Renal cortex interstitium (tissue), 15 donors: ENCODE measurements around the gene PRX. TPM values are rescaled to one million over a fixed set of nuclear protein-coding genes. Genes with fewer than 3 reads are reported as not detected.
"Not testable (repeated sequence)": the region's sequence is repeated elsewhere in the genome, so short reads cannot be mapped to it uniquely, and the experiment has no call there.

Experiments used
- DNase-seq, 11 donors: peaks; one replicate each; pipeline ENCODE4 v3.0.0-alpha.2; 2013; ENCODE audit warnings: low read depth in 9 of 11, low spot score in 4 of 11; ENCODE audit errors: extremely low read depth in 1 of 11
- long read RNA-seq, 16 experiments: transcript quantifications; one replicate each; lab custom pipeline, GENCODE V29; 2026
- polyA plus RNA-seq, 3 donors: library from polyadenylated mRNA; unstranded; fragments of 120-200 nt; gene quantifications; one replicate each; pipeline ENCODE4 v1.2.1, GENCODE V29; 2013; ENCODE audit not compliant: insufficient read length in 3 of 3

The PRX gene, protein sequence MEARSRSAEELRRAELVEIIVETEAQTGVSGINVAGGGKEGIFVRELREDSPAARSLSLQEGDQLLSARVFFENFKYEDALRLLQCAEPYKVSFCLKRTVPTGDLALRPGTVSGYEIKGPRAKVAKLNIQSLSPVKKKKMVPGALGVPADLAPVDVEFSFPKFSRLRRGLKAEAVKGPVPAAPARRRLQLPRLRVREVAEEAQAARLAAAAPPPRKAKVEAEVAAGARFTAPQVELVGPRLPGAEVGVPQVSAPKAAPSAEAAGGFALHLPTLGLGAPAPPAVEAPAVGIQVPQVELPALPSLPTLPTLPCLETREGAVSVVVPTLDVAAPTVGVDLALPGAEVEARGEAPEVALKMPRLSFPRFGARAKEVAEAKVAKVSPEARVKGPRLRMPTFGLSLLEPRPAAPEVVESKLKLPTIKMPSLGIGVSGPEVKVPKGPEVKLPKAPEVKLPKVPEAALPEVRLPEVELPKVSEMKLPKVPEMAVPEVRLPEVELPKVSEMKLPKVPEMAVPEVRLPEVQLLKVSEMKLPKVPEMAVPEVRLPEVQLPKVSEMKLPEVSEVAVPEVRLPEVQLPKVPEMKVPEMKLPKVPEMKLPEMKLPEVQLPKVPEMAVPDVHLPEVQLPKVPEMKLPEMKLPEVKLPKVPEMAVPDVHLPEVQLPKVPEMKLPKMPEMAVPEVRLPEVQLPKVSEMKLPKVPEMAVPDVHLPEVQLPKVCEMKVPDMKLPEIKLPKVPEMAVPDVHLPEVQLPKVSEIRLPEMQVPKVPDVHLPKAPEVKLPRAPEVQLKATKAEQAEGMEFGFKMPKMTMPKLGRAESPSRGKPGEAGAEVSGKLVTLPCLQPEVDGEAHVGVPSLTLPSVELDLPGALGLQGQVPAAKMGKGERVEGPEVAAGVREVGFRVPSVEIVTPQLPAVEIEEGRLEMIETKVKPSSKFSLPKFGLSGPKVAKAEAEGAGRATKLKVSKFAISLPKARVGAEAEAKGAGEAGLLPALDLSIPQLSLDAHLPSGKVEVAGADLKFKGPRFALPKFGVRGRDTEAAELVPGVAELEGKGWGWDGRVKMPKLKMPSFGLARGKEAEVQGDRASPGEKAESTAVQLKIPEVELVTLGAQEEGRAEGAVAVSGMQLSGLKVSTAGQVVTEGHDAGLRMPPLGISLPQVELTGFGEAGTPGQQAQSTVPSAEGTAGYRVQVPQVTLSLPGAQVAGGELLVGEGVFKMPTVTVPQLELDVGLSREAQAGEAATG (N-terminal part only)
- 10 to 100 TPM; 10.2 to 14.0 (median 11.7) TPM for polyA plus RNA-seq
- long read RNA-seq, donor 1 = 0 reads
- long read RNA-seq, donor 2, full-length matches to known transcripts = 3 of 3 reads
- long read RNA-seq, donor 2, partial matches to known transcripts = 0 of 3 reads
- long read RNA-seq, donor 2, other reads (novel, unspliced or antisense) = 0 of 3 reads
- long read RNA-seq, donor 3 = 0 reads
- long read RNA-seq, donor 4, full-length matches to known transcripts = 1 of 1 reads
- long read RNA-seq, donor 4, partial matches to known transcripts = 0 of 1 reads
- long read RNA-seq, donor 4, other reads (novel, unspliced or antisense) = 0 of 1 reads
- long read RNA-seq, donor 5, full-length matches to known transcripts = 2 of 2 reads
- long read RNA-seq, donor 5, partial matches to known transcripts = 0 of 2 reads
- long read RNA-seq, donor 5, other reads (novel, unspliced or antisense) = 0 of 2 reads
- long read RNA-seq, donor 6, partial matches to known transcripts = 17 of 17 reads
- long read RNA-seq, donor 6, other reads (novel, unspliced or antisense) = 0 of 17 reads
- long read RNA-seq, donor 7, full-length matches to known transcripts = 2 of 2 reads
- long read RNA-seq, donor 7, partial matches to known transcripts = 0 of 2 reads
- long read RNA-seq, donor 7, other reads (novel, unspliced or antisense) = 0 of 2 reads
- long read RNA-seq, donor 8, full-length matches to known transcripts = 1 of 14 reads
- long read RNA-seq, donor 8, partial matches to known transcripts = 13 of 14 reads
- long read RNA-seq, donor 8, other reads (novel, unspliced or antisense) = 0 of 14 reads
- long read RNA-seq, donor 9 = 0 reads
- long read RNA-seq, donor 10, full-length matches to known transcripts = 1 of 1 reads
- long read RNA-seq, donor 10, partial matches to known transcripts = 0 of 1 reads
- long read RNA-seq, donor 10, other reads (novel, unspliced or antisense) = 0 of 1 reads
- long read RNA-seq, donor 11, full-length matches to known transcripts = 3 of 3 reads
- long read RNA-seq, donor 11, partial matches to known transcripts = 0 of 3 reads
- long read RNA-seq, donor 11, other reads (novel, unspliced or antisense) = 0 of 3 reads
- long read RNA-seq, donor 12, full-length matches to known transcripts = 1 of 1 reads
- long read RNA-seq, donor 12, partial matches to known transcripts = 0 of 1 reads
- long read RNA-seq, donor 12, other reads (novel, unspliced or antisense) = 0 of 1 reads
- long read RNA-seq, donor 13, full-length matches to known transcripts = 1 of 1 reads
- long read RNA-seq, donor 13, partial matches to known transcripts = 0 of 1 reads
- long read RNA-seq, donor 13, other reads (novel, unspliced or antisense) = 0 of 1 reads
- long read RNA-seq, donor 14, full-length matches to known transcripts = 1 of 1 reads
- long read RNA-seq, donor 14, partial matches to known transcripts = 0 of 1 reads
- long read RNA-seq, donor 14, other reads (novel, unspliced or antisense) = 0 of 1 reads
- long read RNA-seq, donor 15 = 0 reads
- long read RNA-seq, donor 16, full-length matches to known transcripts = 1 of 6 reads
- long read RNA-seq, donor 16, partial matches to known transcripts = 5 of 6 reads
- long read RNA-seq, donor 16, other reads (novel, unspliced or antisense) = 0 of 6 reads

DNA sequence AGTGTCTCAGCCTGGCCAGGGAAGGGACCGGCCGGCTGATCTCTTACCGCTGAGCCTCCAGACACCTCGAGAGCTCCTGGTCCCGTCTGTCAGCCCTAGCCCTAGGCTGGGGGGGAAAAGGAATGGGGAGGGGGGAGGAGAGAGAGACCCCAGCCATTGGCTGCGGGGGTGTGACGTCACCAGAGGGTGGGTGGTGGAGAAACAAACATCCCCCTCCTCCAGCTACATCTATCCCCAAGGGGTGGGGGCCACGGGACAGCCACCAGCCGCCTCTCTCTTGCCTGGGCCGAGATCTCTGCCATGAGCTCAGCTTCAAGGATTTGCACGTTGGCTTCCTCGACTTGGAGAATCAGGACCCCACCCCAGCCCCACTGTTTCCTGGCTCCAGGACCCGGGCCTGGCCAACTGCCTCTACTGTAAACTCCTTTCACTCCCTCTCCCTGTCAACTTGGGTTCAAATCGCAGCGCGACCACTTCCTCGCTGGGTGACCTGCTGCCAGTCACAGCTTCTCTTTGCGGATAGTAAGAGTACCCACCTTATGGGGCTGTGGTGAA lies at the start of gene PRX:
Gene PRX (minus strand): TSS at position 88 of the 555 bp plus-strand sequence. CDS start 5,446 bp downstream, outside the sequence.
- DNase-seq = no peak

DNA sequence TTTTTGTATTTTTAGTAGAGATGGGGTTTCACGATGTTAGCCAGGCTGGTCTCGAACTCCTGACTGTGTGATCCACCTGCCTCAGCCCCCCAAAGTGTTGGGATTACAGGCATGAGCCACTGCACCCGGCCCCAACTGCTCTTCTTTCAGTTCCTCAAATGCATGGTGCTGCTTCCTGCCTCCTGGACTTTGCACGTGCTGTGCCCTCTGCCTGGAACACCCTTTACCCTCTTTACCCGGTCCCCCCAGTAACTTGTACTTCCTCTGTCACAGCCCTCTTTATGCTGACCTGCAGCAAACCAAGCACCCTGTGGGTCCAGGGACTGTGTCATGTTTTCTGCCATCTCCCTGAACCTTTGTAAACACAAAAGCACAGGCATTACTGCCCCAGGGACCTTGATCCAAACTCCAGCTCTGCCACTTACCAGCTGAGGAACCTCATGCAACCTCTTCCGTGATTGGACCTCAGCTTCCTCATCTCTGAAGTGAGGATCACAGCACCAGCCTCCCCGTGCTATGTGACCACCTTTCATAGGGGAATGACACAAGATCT lies 48.6 kb upstream of the PRX start:
- DNase-seq = no peak

DNA sequence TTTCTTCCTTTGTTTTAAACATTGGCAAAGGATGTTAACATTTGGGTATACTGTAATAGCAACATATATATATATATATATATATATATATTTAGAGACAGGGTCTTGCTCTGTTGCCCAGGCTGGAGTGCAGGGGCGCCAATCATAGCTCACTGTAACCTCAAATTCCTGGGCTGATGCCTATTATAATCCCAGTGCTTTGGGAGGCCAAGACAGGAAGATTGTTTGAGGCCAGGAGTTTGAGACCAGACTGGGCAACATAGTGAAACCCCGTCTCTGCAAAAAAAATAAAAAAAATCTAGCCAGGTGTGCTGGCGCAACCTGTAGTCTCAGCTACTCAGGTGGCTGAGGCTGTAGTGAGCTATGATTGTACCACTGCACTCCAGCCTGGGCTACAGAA lies 47.0 kb upstream of the PRX start:
- DNase-seq = no peak

DNA sequence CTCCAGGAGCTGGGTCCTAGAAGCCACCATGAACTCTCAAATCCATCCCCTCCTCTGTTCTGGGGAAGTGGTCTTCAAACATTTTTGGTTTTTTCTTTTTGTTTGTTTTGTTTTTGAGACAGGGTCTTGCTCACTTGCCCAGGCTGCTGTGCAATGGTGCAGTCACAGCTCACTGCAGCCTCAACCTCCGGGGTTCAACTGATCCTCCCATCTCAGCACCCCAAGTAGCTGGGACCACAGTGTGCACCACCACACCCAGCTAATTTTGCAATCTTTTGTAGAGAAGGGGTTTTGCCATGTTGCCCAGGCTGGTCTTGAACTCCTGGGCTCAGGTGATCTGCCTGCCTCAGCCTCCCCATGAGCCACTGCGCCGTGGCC lies 45.4 kb upstream of the PRX start:
- no peak for DNase-seq

DNA sequence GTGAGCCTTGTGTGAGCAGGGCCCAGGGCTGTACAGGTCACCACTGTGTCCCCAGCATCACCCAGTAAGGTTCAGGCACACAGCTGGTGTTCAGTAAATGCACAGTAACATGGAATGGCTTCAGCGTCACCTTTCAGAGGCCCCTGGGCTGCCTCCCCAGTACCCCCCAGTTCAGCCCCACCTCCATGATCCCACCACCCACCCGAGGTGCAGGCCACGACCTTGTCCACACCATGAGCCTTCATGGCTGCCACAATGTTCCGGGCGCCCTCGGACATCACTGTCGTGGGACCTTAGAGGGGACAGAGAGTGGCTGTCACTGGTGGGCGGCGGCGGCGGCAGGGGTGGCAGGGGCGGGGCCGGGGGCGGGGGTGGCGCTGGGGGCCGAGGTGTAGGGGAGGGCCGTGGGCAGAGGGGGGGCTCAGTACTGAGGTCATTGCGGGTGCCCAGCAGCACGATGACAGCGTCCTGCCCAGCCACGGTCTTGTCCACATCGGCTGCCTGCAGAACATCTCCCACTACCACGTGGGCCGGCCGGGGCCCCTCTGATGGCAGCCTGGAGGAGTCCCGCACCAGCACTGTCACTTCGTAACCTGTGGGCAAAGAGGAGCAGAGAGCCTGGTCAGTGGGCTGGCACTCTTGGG lies 44.9 kb upstream of the PRX start:
- DNase-seq = no peak

DNA sequence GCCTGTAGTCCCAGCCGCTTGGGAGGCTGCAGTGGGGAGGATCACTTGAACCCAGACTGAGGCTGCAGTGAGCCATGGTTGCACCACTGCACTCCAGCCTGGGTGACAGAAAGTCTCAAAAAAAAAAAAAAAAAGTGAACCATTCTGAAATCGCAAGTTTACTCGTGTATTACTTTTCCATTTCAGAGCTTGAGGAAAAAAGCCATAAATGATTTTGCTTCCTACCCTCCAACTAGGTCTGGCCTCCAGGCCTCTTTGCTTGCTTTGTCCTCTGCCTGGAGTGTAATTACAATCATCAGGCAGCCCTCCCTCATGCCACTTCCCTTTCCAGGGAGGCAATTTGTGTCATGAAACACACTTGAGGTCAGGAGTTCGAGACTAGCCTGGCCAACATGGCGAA lies 43.9 kb upstream of the PRX start:
- DNase-seq = no peak

DNA sequence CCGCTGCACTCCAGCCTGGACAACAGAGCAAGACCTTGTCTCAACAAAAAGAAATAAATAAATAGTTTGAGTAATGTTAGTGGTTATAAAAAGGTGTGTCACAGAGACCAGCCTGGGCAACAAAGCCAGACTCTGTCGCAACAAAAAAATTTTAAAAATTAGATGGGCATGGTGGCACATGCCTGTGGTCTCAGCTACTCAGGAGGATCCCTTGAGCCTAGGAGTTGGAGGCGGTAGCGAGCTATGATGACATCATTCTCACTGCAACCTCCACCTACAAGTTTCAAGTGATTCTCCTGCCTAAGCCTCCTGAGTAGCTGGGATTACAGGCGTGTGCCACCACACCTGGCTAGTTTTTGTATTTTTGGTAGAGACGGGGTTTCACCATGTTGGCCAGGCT lies 40.8 kb upstream of the PRX start:
- DNase-seq = not testable (repeated sequence)

DNA sequence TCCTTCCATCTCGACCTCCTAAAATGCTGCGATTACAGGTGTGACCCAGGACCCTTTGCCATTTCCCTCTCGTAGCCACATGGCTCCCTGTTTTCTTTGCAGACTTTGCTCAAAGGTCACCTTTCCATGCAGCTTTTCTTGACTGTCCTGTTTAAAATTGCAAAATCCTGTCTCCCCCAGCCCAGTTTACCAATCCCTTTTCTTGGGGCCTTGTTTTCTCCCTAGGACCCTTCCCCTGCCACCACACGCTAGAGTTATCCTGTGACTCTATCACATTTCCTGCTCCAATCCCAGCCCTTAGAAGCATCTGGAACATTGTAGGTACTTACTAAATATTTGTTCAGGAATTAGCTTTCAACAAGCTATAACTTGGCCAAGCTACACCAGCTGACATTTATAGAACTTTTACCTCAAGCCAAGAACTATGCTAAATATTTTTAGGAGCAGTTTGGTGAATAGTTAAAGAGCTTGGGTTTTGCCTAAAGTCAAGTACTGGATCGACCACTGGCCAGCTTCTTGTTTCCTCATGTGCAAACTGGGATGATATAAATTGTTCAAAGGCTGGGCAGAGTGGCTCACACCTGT lies 40.1 kb upstream of the PRX start:
- DNase-seq = no peak

DNA sequence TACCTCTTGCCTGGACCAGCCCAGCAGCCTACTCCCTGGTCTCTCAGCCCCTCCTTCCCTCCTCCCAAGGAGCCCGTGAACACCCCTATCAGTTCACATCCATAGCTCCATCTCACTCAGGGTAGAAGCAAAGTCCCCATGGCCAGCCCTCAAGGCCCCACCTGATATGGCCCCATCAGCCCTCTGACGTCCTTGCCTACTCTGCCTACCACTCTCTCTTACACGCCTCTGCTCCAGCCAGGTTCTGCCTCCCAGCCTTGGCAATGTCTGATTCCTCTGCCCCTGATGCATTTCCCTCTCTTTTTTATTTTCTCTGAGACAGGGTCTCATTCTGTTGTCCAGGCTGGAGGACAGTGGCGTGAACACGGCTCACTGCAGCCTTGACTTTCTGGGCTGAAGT lies 38.8 kb upstream of the PRX start:
- no peak for DNase-seq

DNA sequence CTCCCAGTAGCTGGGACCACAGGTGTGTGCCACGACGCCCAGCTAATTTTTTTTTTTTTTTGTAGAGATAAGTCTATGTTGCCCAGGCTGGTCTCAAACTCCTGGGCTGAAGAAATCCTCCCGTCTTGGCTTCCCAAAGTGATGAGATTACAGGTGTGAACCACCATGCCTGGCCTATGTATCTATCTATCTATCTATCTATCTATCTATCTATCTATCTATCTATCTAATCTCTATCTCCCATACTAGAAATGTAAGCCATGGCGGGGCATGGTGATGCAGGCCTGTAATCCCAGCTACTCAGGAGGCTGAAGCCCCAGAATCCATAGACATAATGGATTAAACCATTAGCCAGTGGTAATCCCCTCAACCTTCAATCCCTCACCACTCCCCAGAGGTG lies 37.5 kb upstream of the PRX start:
- DNase-seq = no peak

DNA sequence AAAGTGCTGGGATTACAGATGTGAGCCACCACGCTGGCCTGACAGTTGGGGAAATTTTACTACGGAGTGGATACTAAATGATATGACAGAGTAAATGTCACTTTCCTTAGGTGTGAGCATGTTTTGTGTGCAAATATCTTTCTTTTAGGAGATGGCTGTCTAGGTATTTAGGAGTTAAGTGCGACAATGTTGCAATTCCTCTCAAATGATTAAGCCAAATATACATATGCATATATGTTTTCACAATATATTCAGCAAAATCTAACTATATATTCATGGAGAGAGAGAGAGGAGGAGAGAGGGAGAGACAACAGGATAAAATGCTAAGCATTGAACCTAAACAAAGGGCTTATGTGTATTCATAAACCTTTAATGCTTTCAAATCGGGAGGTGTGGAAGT lies 36.3 kb upstream of the PRX start:
- DNase-seq = no peak

DNA sequence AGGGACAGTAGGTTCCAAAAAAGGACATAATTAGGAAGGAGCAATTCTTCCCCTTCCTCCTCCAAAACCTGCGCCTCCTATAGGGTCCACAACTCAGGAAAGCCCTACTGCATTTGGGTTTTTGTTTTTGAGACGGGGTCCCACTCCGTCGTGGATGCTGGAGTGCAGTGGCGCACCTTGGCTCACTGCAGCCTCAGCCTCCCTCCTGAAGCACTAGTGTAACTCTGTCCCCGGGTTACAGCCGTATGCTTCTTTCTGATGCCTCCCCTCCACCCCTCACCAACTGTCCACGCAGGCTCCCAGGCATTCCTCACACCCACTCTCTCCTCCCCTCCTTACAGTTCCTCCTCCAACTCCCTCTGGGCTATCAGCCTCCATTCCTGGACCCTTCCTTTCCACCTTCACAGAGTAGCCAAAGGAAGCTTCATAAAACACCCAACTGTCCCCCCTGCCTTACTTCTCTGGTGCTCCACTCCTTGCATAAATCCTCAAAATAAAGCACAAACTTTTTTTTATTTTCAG lies 33.1 kb upstream of the PRX start:
- no peak for DNase-seq

DNA sequence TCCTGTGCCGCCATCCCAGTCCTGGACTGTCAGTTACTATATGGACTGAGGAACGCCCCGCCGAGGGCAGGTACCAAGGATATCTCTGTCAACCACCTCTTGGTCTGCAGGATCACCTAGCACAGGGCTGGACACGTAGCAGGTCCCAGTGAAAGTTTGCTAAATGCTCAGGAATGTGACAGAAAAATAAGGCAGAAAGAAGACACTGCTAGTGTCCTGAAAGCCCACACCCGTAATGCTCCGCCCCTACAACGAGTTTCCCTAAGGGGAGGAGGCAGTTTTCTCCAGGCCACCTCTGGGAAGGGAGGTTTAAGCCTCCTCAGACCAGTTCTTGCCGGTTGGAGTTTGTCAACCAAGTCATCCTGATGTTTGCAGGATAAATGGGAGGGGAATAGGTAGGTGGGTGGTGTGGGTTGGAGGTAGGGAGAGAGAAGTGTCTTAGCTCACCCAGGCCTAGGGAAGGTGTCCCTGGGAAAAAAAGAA lies 32.6 kb upstream of the PRX start:
- DNase-seq = peak in 3 of 11 donors; percentile 67 to 78 (median 73)

DNA sequence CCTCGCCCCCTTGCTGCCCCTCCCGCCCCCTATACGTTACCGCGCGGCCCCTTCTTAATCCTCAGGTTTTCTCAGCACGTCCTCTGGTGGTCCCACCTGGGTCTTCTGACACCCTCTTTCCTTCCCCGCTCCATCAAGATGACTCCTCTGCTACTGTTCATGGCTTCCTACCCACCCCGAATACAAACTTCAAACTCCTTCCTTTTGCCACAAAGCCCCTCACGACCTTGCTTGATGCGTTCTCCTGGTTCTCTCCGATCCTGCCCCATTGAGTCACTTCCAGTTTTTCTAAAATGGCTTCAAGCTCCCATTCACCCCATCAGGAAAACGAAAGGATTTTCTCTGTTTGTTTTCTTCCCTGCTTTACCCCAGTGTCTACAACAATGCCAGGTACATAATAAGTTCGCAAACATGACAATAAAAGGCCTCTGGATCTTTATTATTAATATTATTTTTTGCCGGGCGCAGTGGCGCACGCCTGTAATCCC lies 31.7 kb upstream of the PRX start:
- no peak for DNase-seq
